ENCODE data around the gene TEX29. TPM values are rescaled to one million over a fixed set of nuclear protein-coding genes. Genes with fewer than 3 reads are reported as not detected.

TEX29 gene
- total RNA-seq, 1 experiment from 2014 or later, result 0.33 TPM

GRCh38 chr13:111388851-111389500 lies 68.5 kb downstream of the TEX29 start:
- Histone ChIP-seq H3K4ac (ENCODE audit: low read depth, low read length) (no peak overlapping the region), H3K18ac (ENCODE audit: insufficient read length, low read depth, low read length) (no peak overlapping the region), H2AK5ac (ENCODE audit: insufficient read length, low read length) (no peak overlapping the region), H3K56ac (ENCODE audit: insufficient read length, low read depth, low read length) (no peak overlapping the region), H4K5ac (ENCODE audit: insufficient read length, low read depth, low read length) (no peak overlapping the region), H3K9ac (ENCODE audit: extremely low read depth, insufficient read length, low read length) (no peak overlapping the region), H3K23me2 (ENCODE audit: insufficient read length, low read depth, low read length, poor library complexity, severe bottlenecking) (no peaks in the 10 kb centered on the region), H3K4me1 (ENCODE audit: insufficient read depth, low read length) (no peaks in the 10 kb centered on the region; the same call in 1 of the 2 replicates), H2BK120ac (ENCODE audit: low read depth, low read length, poor library complexity, severe bottlenecking) (no peak overlapping the region), H4K8ac (replicated peaks; ENCODE audit: insufficient read length, low read depth, low read length) (no peak overlapping the region), H3T11ph (ENCODE audit: low read length) (no peak overlapping the region), H3K79me2 (ENCODE audit: insufficient read depth, low read length) (no peaks in the 10 kb centered on the region), H3K9me3 (ENCODE audit: control insufficient read depth, low read depth, low read length) (no peaks in the 10 kb centered on the region), H3K79me1 (ENCODE audit: insufficient read depth, low read depth, low read length, poor library complexity, severe bottlenecking) (no peaks in the 10 kb centered on the region), H3K4me2 (ENCODE audit: insufficient read depth, insufficient read length, low read length) (no peak overlapping the region), H2BK12ac (ENCODE audit: insufficient read length, low read depth, low read length) (no peak overlapping the region), H2AFZ (ENCODE audit: low read length) (no peak overlapping the region), H2BK5ac (ENCODE audit: insufficient read length, low read length) (no peak overlapping the region), H4K20me1 (ENCODE audit: control insufficient read depth, insufficient read depth, insufficient read length) (no peaks in the 10 kb centered on the region), H3K14ac (ENCODE audit: insufficient read depth, low read length) (no peak overlapping the region), H3K23ac (ENCODE audit: insufficient read length, low read depth, low read length) (no peak overlapping the region), H3K27me3 (ENCODE audit: insufficient read depth, low read length) (no peaks in the 10 kb centered on the region), H2BK15ac (ENCODE audit: low read depth, low read length) (no peak overlapping the region), H4K91ac (ENCODE audit: insufficient read length, low read depth, low read length) (no peak overlapping the region), H2BK20ac (ENCODE audit: low read depth, low read length, poor library complexity, severe bottlenecking) (no peak overlapping the region), H3K27ac (ENCODE audit: insufficient read length, low read depth, low read length) (no peak overlapping the region)
- WGBS (ENCODE audit: extremely low coverage, insufficient read length, low lambda C conversion rate), result no CpG with 5 or more reads among the region's 19 CpGs
- no peaks in the 10 kb centered on the region for H3K4me1 Mint-ChIP-seq
- no peak overlapping the region; a peak in 2 of 7 replicates for H3K27ac Mint-ChIP-seq
- TF ChIP-seq, protein P1, sequence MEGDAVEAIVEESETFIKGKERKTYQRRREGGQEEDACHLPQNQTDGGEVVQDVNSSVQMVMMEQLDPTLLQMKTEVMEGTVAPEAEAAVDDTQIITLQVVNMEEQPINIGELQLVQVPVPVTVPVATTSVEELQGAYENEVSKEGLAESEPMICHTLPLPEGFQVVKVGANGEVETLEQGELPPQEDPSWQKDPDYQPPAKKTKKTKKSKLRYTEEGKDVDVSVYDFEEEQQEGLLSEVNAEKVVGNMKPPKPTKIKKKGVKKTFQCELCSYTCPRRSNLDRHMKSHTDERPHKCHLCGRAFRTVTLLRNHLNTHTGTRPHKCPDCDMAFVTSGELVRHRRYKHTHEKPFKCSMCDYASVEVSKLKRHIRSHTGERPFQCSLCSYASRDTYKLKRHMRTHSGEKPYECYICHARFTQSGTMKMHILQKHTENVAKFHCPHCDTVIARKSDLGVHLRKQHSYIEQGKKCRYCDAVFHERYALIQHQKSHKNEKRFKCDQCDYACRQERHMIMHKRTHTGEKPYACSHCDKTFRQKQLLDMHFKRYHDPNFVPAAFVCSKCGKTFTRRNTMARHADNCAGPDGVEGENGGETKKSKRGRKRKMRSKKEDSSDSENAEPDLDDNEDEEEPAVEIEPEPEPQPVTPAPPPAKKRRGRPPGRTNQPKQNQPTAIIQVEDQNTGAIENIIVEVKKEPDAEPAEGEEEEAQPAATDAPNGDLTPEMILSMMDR (conservative IDR thresholded peaks at IDR 0.05), result no peak
- no peaks in the 10 kb centered on the region for H3K36me3 Mint-ChIP-seq (ENCODE audit: insufficient read depth in 1 of 3, low read depth in 3 of 3)
- H3K27me3 Mint-ChIP-seq (ENCODE audit: low read depth), result peaks cover 3% of the 10 kb centered on the region
- H3K4me3 Mint-ChIP-seq, result no peak overlapping the region
- DNase-seq, result no peak
- H3K9me3 Mint-ChIP-seq, result no peaks in the 10 kb centered on the region
